Fibroblast of the aortic adventitia (primary cell): ENCODE results near the gene YWHAH. TPM values are rescaled to one million over a fixed set of nuclear protein-coding genes. Genes with fewer than 3 reads are reported as not detected.

Source experiments
- DNase-seq: peaks from one replicate; pipeline ENCODE4 v3.0.0-alpha.2; 2010; ENCODE audit warnings: low read depth
- H3K4me3 ChIP-seq: 2 replicates; pipeline ENCODE4 v1.5.1; 2011; ENCODE audit warnings: low read depth, mild to moderate bottlenecking, control low read depth, low read length, moderate library complexity
- total RNA-seq: library from RNA; depleted of rRNA; stranded (reverse); fragments of >200 nt; gene quantifications from 2 replicates; pipeline ENCODE4 v1.2.3, GENCODE V29; 2012; ENCODE audit warnings: low replicate concordance
- TF ChIP-seq, protein P1 (sequence below): IDR thresholded peaks from 2 replicates; pipeline ENCODE4 v1.5.1; 2011; ENCODE audit warnings: mild to moderate bottlenecking, low read length, control low read depth, inconsistent platforms; ENCODE audit not compliant: insufficient read depth

Gene YWHAH
- total RNA-seq, 1 donor = 174 TPM

DNA sequence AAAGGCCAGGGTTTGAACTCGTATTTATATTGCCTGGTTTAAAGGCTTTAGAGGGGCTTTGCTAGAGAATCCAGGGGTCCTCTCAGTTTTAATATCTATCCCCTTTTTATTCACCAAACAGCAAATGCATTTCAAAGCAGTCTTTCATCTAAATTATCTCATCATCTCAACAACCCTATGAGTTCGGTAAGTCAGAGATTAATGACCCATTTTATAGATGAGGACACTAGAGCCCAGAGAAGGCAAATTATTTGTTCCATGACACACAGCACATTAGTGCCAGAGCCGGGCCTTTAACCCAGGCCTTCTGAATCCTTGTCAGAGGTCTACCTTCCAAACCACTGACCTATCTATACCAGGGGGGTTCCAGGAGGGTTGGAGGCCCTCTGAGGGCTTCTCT is 16.8 kb upstream of the YWHAH start:
- TF ChIP-seq, protein P1, sequence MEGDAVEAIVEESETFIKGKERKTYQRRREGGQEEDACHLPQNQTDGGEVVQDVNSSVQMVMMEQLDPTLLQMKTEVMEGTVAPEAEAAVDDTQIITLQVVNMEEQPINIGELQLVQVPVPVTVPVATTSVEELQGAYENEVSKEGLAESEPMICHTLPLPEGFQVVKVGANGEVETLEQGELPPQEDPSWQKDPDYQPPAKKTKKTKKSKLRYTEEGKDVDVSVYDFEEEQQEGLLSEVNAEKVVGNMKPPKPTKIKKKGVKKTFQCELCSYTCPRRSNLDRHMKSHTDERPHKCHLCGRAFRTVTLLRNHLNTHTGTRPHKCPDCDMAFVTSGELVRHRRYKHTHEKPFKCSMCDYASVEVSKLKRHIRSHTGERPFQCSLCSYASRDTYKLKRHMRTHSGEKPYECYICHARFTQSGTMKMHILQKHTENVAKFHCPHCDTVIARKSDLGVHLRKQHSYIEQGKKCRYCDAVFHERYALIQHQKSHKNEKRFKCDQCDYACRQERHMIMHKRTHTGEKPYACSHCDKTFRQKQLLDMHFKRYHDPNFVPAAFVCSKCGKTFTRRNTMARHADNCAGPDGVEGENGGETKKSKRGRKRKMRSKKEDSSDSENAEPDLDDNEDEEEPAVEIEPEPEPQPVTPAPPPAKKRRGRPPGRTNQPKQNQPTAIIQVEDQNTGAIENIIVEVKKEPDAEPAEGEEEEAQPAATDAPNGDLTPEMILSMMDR = no peak
- no peak overlapping the region for H3K4me3 ChIP-seq
- no peak for DNase-seq

DNA sequence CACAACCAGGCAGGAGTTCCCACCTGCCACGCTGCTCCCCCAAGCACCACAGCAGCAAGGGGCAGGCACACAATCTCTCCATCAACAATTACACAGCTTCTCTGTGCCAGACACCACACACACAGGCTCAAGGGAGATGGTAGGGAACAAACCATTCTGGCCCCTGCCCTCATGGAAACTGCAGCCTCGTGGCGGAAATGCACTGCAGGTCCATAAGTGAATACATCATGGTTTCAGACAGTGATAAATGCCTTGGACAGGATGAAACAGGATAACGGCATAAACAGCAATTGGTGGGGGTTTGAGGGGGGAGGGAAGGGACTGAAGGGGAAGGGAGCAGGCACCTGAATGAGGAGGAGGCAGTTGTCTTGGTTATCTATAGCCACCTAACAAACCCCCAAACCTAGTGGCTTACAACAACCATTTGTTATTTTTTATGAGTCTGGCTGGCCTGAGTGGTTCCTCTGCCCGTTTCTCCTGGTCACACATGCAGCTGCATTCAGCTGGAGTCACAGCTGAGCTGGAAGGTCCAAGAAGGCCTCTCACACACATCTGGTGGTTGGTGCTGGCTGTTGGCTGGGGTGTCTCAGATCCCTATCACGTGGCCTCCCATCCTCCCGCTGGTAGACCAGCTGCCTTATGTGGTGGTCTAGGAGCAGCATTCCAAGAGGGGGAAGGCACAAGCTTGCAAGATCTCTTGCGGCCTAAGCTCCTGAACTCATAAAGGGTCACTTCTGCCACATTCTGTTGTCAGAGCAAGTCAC is 15.0 kb upstream of the YWHAH start:
- H3K4me3 ChIP-seq = no peak overlapping the region
- TF ChIP-seq, protein P1 = no peak
- DNase-seq = no peak

DNA sequence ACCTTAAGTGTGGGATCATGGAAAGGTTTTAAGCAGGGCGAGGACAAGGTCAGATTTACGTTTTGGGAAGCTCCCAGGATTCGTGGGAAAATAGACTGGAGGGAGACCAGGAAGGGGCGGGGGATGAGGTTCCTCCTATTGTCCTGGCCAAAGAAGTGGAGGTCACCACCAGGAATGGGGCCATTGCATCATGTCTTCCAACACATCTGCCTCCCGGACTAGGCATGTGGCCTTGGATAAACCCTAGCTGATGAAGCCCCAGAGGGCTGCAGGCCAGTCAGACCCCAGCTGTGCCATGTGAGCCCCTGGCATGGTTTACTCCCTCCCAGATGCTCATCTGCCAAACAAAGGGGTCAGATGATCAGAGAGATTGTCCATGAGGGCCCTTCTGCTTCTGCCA is 11.5 kb upstream of the YWHAH start:
- no peak overlapping the region for H3K4me3 ChIP-seq
- DNase-seq = no peak
- TF ChIP-seq, protein P1 = no peak

DNA sequence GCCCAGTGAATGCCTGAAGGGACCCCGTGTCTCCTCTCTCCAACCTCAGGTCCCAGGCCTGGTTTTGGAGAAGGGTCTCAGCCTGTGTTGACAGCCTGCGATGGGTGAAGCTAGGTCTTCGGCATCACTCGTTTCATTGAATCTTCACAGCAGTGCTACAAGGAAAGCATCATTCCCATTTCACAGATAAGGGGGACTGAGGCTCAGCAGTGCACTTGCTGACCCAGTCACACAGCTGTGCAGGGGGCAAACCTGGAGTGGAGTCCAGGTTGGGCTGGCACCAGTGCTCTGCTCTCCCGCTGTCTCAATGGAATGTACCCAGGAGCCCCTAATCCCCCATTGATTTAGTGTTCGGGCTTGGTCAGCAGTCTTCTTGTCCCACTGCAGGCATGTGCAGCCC is 10.9 kb upstream of the YWHAH start:
- no peak overlapping the region for H3K4me3 ChIP-seq
- TF ChIP-seq, protein P1 = no peak
- no peak for DNase-seq

DNA sequence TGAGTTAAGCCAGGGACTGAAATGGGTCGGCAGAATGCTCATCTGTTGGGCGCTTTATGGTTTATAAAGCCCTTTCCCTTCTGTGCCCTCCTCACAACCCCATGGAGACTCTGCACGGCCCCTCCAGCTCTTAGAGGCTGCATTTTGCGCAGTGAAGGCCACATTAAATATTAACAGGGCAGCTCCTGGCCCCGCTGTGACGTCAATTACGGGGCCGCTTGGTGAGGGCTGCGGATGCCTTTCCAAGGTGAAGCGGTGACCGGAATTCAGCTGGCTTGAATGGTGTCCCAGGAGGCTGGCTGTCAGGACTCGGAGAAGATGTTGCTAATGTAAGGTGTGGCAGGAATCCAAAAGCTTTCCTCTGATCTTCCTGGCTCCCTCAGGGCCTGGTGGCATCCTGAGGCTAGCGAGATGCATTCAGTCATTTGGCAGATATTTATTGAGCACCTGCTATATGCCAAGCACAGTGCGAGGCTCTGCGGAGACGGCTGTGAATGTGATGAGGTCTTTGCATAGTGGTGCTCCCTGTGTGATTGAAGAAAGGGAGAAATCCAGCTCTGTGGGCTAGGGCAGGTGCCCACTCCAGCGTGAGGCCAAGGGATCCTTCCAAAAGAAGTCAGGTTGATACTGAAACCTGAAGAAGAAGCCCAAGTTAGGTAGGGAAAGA is 10.4 kb upstream of the YWHAH start:
- H3K4me3 ChIP-seq = no peak overlapping the region
- TF ChIP-seq, protein P1 = no peak
- DNase-seq = no peak

DNA sequence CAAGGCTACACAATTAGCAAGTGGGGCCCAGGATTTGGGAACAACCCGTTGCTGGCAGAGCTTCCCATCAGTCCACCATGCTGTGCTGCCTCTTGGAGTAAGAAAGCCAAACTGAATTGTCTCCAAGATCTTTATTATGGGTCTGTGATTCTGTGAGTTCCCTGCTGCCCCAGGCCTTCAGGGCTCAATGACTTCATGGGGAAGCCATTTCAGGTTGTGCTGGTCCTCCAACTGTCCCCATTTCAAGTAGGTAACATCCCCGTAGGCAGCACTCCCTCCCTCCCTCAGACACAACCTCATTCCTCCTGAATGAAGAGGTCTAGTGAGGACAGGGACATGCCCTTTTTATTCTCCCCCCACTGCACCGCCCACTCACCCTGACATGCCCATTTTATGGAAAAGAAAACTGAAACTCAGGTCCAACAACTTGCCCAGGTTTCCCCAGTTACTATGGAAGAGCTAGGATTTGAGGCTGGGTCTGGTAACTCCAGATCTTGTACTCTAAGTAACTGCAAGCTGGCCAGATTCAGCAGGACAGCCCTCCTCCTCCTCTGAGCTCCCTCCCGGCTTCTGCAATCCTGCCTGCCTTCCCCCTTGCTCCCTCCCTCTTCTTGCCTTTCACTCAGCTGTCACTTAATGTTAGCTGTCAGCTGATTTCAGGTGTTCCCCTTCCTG is 8.2 kb upstream of the YWHAH start:
- H3K4me3 ChIP-seq = no peak overlapping the region
- TF ChIP-seq, protein P1 = no peak
- DNase-seq = no peak
